Neural cell (in vitro differentiated cells): Measurements from ENCODE around the gene C1QB. TPM values are rescaled to one million over a fixed set of nuclear protein-coding genes. Genes with fewer than 3 reads are reported as not detected.

Experiments used
- H2AFZ ChIP-seq: fragments of 200-600, 300-800 bp; sonication (generic), shearing (Covaris generic); 2 replicates; pipeline ENCODE4 v1.6.0; 2014; ENCODE audit warnings: low read depth, mild to moderate bottlenecking, antibody characterized with exemption, low read length, moderate library complexity
- H3F3A ChIP-seq: fragments of 200-600 bp; shearing (Covaris generic); 2 replicates; pipeline ENCODE4 v1.6.1; 2016; ENCODE audit warnings: mild to moderate bottlenecking, moderate library complexity, mixed read lengths, antibody characterized with exemption, low read length; ENCODE audit not compliant: insufficient read depth, poor library complexity, severe bottlenecking
- H3K27ac ChIP-seq: fragments of 200-600, 300-800 bp; sonication (generic), shearing (Covaris generic); 2 replicates; pipeline ENCODE4 v1.5.1; 2014; ENCODE audit warnings: mild to moderate bottlenecking, low read length, moderate library complexity
- H3K27me3 ChIP-seq: fragments of 300-800, 200-600 bp; sonication (generic), shearing (Covaris generic); 2 replicates; pipeline ENCODE4 v1.6.0; 2014; ENCODE audit warnings: mild to moderate bottlenecking, low read depth, low read length, moderate library complexity; ENCODE audit not compliant: insufficient read depth
- H3K36me3 ChIP-seq: fragments of 300-800, 200-600 bp; sonication (generic), shearing (Covaris generic); 2 replicates; pipeline ENCODE4 v1.5.1; 2014; ENCODE audit warnings: mild to moderate bottlenecking, antibody characterized with exemption, low read length, moderate library complexity; ENCODE audit not compliant: insufficient read depth
- H3K4me2 ChIP-seq: fragments of 300-800, 200-600 bp; sonication (generic), shearing (Covaris generic); 2 replicates; pipeline ENCODE4 v1.6.0; 2014; ENCODE audit warnings: mild to moderate bottlenecking, low read length
- H3K4me3 ChIP-seq: fragments of 300-800, 200-600 bp; sonication (generic), shearing (Covaris generic); 2 replicates; pipeline ENCODE4 v1.5.1; 2014; ENCODE audit warnings: mild to moderate bottlenecking, low read length, moderate library complexity
- H3K79me2 ChIP-seq: fragments of 200-600 bp; shearing (Covaris generic); replicated peaks from 2 replicates; pipeline ENCODE4 v1.6.0; 2014; ENCODE audit warnings: mild to moderate bottlenecking, low read length, moderate library complexity; ENCODE audit not compliant: insufficient read depth
- H3K9ac ChIP-seq: fragments of 300-800, 200-600 bp; sonication (generic), shearing (Covaris generic); 2 replicates; pipeline ENCODE4 v1.6.1; 2016; ENCODE audit warnings: mild to moderate bottlenecking, low read length, mixed read lengths
- H3K9me2 ChIP-seq: fragments of 200-600 bp; shearing (Covaris generic); 2 replicates; pipeline ENCODE4 v1.6.1; 2016; ENCODE audit warnings: mild to moderate bottlenecking, low read length, mixed read lengths; ENCODE audit not compliant: insufficient read depth
- H3K9me3 ChIP-seq: fragments of 200-600, 300-800 bp; sonication (generic), shearing (Covaris generic); 2 replicates; pipeline ENCODE4 v1.6.1; 2016; ENCODE audit warnings: mild to moderate bottlenecking, mixed run types, low read length, moderate library complexity, mixed read lengths
- H4K20me1 ChIP-seq: fragments of 200-600 bp; shearing (Covaris generic); 2 replicates; pipeline ENCODE4 v1.6.1; 2016; ENCODE audit warnings: mild to moderate bottlenecking, mixed run types; ENCODE audit not compliant: insufficient read depth
- CTCF ChIP-seq: fragments of 450-650 bp; IDR thresholded peaks from 2 replicates; pipeline ENCODE4 v1.5.1; 2014; ENCODE audit warnings: antibody characterized with exemption, mild to moderate bottlenecking, moderate library complexity; ENCODE audit not compliant: poor library complexity, severe bottlenecking
- EZH2 ChIP-seq: fragments of 200-600, 300-800 bp; shearing (Covaris generic), sonication (generic); IDR thresholded peaks from 2 replicates; pipeline ENCODE4 v1.6.1; 2014; ENCODE audit warnings: antibody characterized with exemption, low read length, borderline replicate concordance, mild to moderate bottlenecking; ENCODE audit not compliant: insufficient read depth, poor library complexity, severe bottlenecking
- MXI1 ChIP-seq: fragments of 450-650 bp; conservative IDR thresholded peaks from 2 replicates; pipeline ENCODE4 v1.6.1; 2014; ENCODE audit warnings: antibody characterized with exemption, mild to moderate bottlenecking; ENCODE audit not compliant: poor library complexity, severe bottlenecking
- POLR2AphosphoS5 ChIP-seq: IDR thresholded peaks from 2 replicates; pipeline ENCODE4 v1.6.1; 2012
- RAD21 ChIP-seq: fragments of 450-650 bp; conservative IDR thresholded peaks from 2 replicates; pipeline ENCODE4 v1.6.1; 2014; ENCODE audit warnings: antibody characterized with exemption, mild to moderate bottlenecking, moderate library complexity
- REST ChIP-seq: IDR thresholded peaks from 2 replicates; pipeline ENCODE4 v1.6.1; 2012; ENCODE audit warnings: borderline replicate concordance
- SMC3 ChIP-seq: fragments of 450-650 bp; conservative IDR thresholded peaks from 2 replicates; pipeline ENCODE4 v1.6.1; 2014; ENCODE audit warnings: antibody characterized with exemption, mild to moderate bottlenecking, moderate library complexity; ENCODE audit not compliant: poor library complexity
- TAF1 ChIP-seq: IDR thresholded peaks from 2 replicates; pipeline ENCODE4 v1.6.1; 2012; ENCODE audit warnings: low read depth
- polyA plus RNA-seq: library from polyadenylated mRNA; depleted of rRNA; stranded (reverse); fragments of >200 nt; gene quantifications from 2 replicates; pipeline ENCODE4 v1.2.3, GENCODE V29; 2014

C1QB gene
- polyA plus RNA-seq, 1 donor from 2014 or later = not detected

GRCh38 chr1:22616571-22616970 lies 36.5 kb upstream of the C1QB start:
- Histone ChIP-seq H3K9me3 (no peaks in the 10 kb centered on the region), H3K9ac (no peak overlapping the region), H3K4me2 (no peak overlapping the region), H2AFZ (no peak overlapping the region), H3K36me3 (no peaks in the 10 kb centered on the region), H3K79me2 (no peaks in the 10 kb centered on the region), H3K27me3 (peaks cover 6% of the 10 kb centered on the region), H3K4me3 (no peak overlapping the region), H3K27ac (no peak overlapping the region), H3F3A (no peaks in the 10 kb centered on the region), H4K20me1 (no peaks in the 10 kb centered on the region), H3K9me2 (no peaks in the 10 kb centered on the region)
- TF ChIP-seq CTCF = no peak
- TF ChIP-seq POLR2AphosphoS5 = no peak
- no peak for TF ChIP-seq EZH2
- no peak for TF ChIP-seq RAD21
- TF ChIP-seq SMC3 = no peak
- TF ChIP-seq MXI1 = no peak
- TF ChIP-seq REST = no peak
- TF ChIP-seq TAF1 = no peak

GRCh38 chr1:22618056-22618455 lies 35.0 kb upstream of the C1QB start:
- H3K4me3 ChIP-seq = no peak overlapping the region
- no peaks in the 10 kb centered on the region for H3K79me2 ChIP-seq
- no peak overlapping the region for H2AFZ ChIP-seq
- H3K4me2 ChIP-seq = no peak overlapping the region
- TF ChIP-seq REST (no peak), RAD21 (no peak), TAF1 (no peak), MXI1 (no peak), EZH2 (no peak)
- no peaks in the 10 kb centered on the region for H3K27me3 ChIP-seq
- H3F3A ChIP-seq = no peaks in the 10 kb centered on the region
- no peak overlapping the region for H3K27ac ChIP-seq
- H3K36me3 ChIP-seq = no peaks in the 10 kb centered on the region
- no peaks in the 10 kb centered on the region for H4K20me1 ChIP-seq
- no peaks in the 10 kb centered on the region for H3K9me3 ChIP-seq
- H3K9ac ChIP-seq = no peak overlapping the region
- H3K9me2 ChIP-seq = no peaks in the 10 kb centered on the region
